Gastrocnemius medialis (tissue), 4 donors: ENCODE results near the gene FGR. TPM values are rescaled to one million over a fixed set of nuclear protein-coding genes. Genes with fewer than 3 reads are reported as not detected.

Experiments
- ATAC-seq, 2 donors: fragments of 150-250 bp; one replicate each; pipeline ENCODE4 v1.9.1; 2016
- DNase-seq, 2 donors: peaks; one replicate each; pipeline ENCODE4 v3.0.0-alpha.2; 2019
- H3K27ac ChIP-seq, 4 donors: fragments of 200-600 bp; sonication (generic); 1 replicate in 1 of 4; 2 replicates in 3 of 4; pipeline ENCODE4 v1.5.1; 2016 to 2018; ENCODE audit warnings: mild to moderate bottlenecking in 2 of 4, moderate library complexity in 1 of 4
- H3K27me3 ChIP-seq, 3 donors: fragments of 200-600 bp; sonication (generic) in 2 of 3; 1 replicate in 1 of 3; 2 replicates in 2 of 3; pipeline versions ENCODE4 v1.5.1 to v1.6.0; 2016 to 2019; ENCODE audit warnings: mild to moderate bottlenecking in 1 of 3, moderate library complexity in 1 of 3
- H3K36me3 ChIP-seq, 2 donors: fragments of 200-600 bp; sonication (generic) in 1 of 2; one replicate each; pipeline ENCODE4 v1.5.1; 2017 to 2018
- H3K4me1 ChIP-seq, 2 donors: fragments of 200-600 bp; sonication (generic) in 1 of 2; one replicate each; pipeline ENCODE4 v1.5.1; 2016 to 2017; ENCODE audit warnings: mild to moderate bottlenecking in 2 of 2
- H3K4me3 ChIP-seq, 4 donors: fragments of 200-600 bp; sonication (generic) in 3 of 4; 1 replicate in 1 of 4; 2 replicates in 3 of 4; pipeline ENCODE4 v1.5.1; 2016 to 2019; ENCODE audit warnings: mild to moderate bottlenecking in 2 of 4
- H3K9me3 ChIP-seq, 3 donors: fragments of 200-600 bp; sonication (generic) in 2 of 3; 1 replicate in 1 of 3; 2 replicates in 2 of 3; pipeline ENCODE4 v1.5.1; 2016 to 2019
- POLR2A ChIP-seq, 2 donors: fragments of 450-650 bp; IDR thresholded peaks; one replicate each; pipeline ENCODE4 v1.6.1; 2017; ENCODE audit warnings: antibody characterized with exemption in 2 of 2, mild to moderate bottlenecking in 2 of 2, moderate library complexity in 2 of 2
- in situ Hi-C, 4 donors: fragments of 200-750 bp; cut with MboI; loops; one replicate each; pipeline versions ENCODE4 v1.15.0 to v1.8.0; 2017; ENCODE audit warnings: low sequenced_read_pairs in 4 of 4
- intact Hi-C: fragments of 100-400 bp; cut with DNase I; formaldehyde crosslinking; loops from one replicate; pipeline ENCODE4 v1.15.1; 2023; ENCODE audit warnings: low total_unique reads
- total RNA-seq, 4 donors: library from RNA; depleted of rRNA; stranded (reverse); fragments of >200 nt; gene quantifications; one replicate each; pipeline versions ENCODE4 v1.1.0 to v1.2.3, GENCODE V29; 2016
- TF ChIP-seq, protein P1 (sequence below), 5 experiments: fragments of 450-650 bp in 3 of 5; fragments of 200-600 bp in 2 of 5; sonication (generic) in 2 of 5; IDR thresholded peaks in 4 of 5; conservative IDR thresholded peaks in 1 of 5; 1 replicate in 4 of 5; 2 replicates in 1 of 5; pipeline ENCODE4 v1.5.1; 2016 to 2019; ENCODE audit warnings: antibody characterized with exemption in 5 of 5, mild to moderate bottlenecking in 3 of 5, moderate library complexity in 3 of 5

FGR gene
- total RNA-seq, 4 donors from 2014 or later = 1.3 to 5.8 (median 4.7) TPM

DNA sequence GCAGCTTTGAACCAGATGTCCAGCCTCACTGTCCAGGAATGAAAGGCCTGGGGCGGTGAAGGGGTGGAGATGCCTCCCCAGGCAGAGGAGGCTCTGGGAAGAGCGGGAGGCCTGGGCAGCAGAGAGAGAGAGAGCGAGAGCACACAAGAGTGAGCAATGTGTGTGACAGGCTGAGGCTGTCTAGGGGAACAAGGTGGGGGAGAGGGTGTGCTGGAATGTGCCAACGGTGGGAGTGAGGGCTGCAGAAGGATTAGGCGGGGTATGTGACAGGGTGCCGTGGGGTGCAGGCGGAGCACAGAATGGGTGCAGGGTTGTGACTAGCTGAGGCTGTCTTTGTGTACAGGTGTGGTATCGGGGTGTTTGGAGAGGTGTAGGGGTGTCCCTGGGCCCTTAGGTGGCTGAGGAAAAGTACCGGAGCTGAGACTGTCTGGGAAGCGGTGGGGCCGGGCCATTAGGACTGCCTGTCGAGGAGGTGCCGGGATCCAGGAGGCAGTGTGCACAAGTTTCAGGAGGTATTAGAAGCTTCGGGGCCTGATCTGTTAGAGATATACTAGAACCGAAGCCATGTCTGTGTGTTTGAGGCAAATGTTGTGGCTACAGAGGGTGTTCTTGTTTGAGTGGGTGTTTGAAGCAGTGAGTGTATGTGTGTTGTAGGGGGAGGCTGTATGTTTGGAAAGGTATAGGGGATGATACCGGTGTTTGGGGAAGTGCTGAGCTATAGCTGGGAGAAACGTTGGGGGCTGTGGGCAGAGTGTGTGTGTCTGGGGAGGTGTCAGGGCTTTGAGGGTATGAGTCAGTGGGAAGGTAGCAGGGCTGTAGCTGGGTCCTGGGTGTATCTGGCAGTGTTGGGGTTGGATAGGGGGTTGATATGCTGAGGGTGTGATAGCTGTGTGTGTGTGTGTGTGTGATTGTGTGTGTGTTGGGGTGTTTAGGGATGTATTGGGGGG lies 40.1 kb downstream of the FGR start:
- H3K9me3 ChIP-seq = no peaks in the 10 kb centered on the region
- peak overlapping the region in 1 of 4 donors; percentile 16 for H3K4me3 ChIP-seq
- ATAC-seq (peak in 1 of 2 donors; percentile 31), DNase-seq (no peak)
- H3K27me3 ChIP-seq = no peaks in the 10 kb centered on the region
- H3K27ac ChIP-seq = peak overlapping the region; percentile 97 to 100 (median 100)
- in situ Hi-C loops (no loop called here), intact Hi-C loops (no loop called here)
- peaks cover 99 to 100% of the 10 kb centered on the region in 2 donors for H3K4me1 ChIP-seq
- no peak for TF ChIP-seq POLR2A (IDR thresholded peaks at IDR 0.05)
- TF ChIP-seq, protein P1, sequence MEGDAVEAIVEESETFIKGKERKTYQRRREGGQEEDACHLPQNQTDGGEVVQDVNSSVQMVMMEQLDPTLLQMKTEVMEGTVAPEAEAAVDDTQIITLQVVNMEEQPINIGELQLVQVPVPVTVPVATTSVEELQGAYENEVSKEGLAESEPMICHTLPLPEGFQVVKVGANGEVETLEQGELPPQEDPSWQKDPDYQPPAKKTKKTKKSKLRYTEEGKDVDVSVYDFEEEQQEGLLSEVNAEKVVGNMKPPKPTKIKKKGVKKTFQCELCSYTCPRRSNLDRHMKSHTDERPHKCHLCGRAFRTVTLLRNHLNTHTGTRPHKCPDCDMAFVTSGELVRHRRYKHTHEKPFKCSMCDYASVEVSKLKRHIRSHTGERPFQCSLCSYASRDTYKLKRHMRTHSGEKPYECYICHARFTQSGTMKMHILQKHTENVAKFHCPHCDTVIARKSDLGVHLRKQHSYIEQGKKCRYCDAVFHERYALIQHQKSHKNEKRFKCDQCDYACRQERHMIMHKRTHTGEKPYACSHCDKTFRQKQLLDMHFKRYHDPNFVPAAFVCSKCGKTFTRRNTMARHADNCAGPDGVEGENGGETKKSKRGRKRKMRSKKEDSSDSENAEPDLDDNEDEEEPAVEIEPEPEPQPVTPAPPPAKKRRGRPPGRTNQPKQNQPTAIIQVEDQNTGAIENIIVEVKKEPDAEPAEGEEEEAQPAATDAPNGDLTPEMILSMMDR (IDR thresholded peaks at IDR 0.05 in 4 of 5, conservative IDR thresholded peaks at IDR 0.05 in 1 of 5) = no peak
- no peaks in the 10 kb centered on the region for H3K36me3 ChIP-seq

DNA sequence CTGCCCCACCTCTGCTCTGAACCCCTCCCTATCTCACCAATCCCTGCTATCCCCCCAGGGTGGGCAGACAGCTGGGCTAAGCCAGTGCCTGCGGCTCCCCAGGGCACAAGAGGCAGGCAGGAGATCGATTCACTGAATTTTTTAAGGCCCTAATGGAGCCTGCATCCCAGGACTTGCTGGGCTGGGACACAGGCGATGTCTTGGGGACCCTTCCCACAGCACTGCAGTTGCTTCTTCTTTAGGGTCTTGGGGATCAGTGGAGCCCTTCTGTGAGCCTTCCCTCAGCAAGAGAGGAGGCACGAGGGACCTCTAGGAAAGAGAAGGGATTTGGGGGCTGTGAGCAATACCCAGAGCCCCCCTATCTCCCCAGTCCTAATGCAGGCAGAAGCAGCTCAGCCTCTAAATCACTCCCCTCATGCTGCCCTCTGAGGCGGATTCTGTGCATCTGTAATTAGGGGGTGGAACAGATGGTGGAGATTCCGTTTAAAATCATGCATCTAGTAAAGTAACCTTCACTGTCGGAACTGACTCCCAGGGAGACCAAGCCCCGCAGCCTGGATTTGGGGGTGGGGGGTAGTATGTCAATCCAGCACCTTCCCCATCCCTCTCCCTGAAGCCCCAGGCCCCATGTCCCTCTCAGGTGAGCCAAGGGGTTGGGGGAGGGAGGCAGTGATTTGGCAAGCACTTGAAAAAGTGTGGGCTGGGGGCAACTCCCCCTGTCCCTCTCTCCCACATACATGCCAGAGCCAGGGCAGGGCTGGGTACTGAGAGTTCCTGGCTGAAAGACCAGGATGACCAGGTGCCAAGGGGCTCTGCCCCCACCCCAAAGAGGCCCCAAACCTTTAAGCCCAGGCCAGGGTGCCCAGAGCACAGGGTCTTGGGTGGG lies 41.1 kb downstream of the FGR start:
- TF ChIP-seq POLR2A (IDR thresholded peaks at IDR 0.05) = no peak
- TF ChIP-seq, protein P1 (IDR thresholded peaks at IDR 0.05 in 4 of 5, conservative IDR thresholded peaks at IDR 0.05 in 1 of 5) = no peak
- H3K27ac ChIP-seq = peak overlapping the region; percentile 97 to 100 (median 100)
- DNase-seq (no peak), ATAC-seq (no peak)
- peak overlapping the region in 2 of 4 donors; percentile 0 to 46 for H3K4me3 ChIP-seq
- in situ Hi-C loops = no loop called here
- H3K27me3 ChIP-seq = no peaks in the 10 kb centered on the region
- no peaks in the 10 kb centered on the region for H3K9me3 ChIP-seq
- intact Hi-C loops = no loop called here
- H3K36me3 ChIP-seq = no peaks in the 10 kb centered on the region
- H3K4me1 ChIP-seq = peaks cover 98 to 100% of the 10 kb centered on the region in 2 donors

DNA sequence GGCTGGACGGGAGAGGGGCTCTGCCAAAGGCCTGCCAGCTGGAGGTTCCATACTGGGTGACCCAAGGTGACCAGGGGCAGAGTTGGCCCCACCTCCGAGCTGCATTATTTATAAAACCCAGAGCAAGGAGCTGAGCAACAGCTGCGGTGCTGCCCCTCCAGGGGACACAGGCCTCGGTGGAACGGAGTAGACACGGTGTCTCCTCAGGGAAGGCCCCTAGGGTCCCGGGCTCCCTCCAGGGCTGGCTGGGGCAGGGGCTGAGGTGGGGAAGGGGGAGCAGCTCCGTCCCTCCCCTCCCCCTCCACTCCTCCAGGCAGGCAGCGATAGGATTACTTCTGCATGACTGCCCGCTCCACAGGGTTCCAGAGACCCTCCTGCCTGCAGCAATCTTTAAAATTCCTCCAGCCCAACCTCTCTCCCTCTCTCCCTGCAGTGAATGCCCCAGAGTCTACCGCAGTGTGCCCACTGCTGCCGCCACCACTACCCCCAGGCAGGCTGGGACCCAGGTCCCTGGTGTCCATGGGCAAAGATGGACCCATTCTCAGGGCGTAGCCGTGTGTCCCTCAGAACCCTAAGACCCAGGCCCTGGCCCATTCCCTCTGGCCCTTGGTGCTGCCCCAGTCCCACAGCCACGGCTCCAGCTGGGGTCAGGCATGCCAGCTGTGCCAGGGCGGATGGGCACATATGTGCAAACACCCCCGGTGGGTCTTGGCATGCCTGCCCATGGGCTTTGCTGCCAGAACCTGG lies 41.9 kb downstream of the FGR start:
- no peak for DNase-seq
- no peaks in the 10 kb centered on the region for H3K9me3 ChIP-seq
- H3K4me3 ChIP-seq = peak overlapping the region in 2 of 4 donors; percentile 0 to 46
- H3K36me3 ChIP-seq = no peaks in the 10 kb centered on the region
- peak overlapping the region; percentile 97 to 100 (median 100) for H3K27ac ChIP-seq
- peaks cover 97 to 100% of the 10 kb centered on the region in 2 donors for H3K4me1 ChIP-seq
- peak in 1 of 2 donors; percentile 32 for ATAC-seq
- intact Hi-C loops (no loop called here), in situ Hi-C loops (no loop called here)
- H3K27me3 ChIP-seq = no peaks in the 10 kb centered on the region
- TF ChIP-seq, protein P1 (IDR thresholded peaks at IDR 0.05 in 4 of 5, conservative IDR thresholded peaks at IDR 0.05 in 1 of 5) = no peak
- TF ChIP-seq POLR2A (IDR thresholded peaks at IDR 0.05) = no peak

DNA sequence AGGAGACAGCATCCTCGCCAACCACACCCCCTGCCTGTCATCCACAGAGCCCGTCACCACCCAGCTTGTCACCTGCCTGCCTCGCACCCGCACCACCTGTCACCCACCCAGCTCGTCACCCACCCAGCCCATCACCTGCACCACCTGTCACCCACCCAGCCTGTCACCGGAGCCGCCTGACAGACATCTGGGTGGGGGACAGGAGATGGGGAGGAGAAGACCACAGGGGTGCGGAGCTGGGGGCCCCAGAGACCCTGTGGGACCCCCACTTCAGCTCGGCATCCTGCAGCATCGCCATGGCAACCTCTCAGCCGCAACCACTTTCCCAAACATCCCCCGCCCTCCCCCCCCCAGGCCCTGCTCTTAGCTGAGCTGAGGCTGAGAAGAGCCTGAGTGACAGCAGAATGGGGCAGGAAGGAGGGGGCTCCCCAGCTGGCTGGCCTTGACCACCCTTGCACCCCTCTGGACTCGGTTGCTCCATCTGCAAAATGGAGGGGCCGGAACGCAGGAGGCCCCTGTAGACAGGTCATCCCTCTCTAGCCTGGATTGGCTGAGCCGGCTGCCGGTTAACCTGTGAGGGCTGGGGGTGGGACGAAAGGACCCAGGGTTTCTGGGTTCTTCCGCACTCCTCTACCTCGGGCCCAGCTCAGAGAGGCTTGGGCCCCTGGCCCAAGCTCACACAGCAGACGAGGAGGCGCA lies 42.6 kb downstream of the FGR start:
- TF ChIP-seq, protein P1 (IDR thresholded peaks at IDR 0.05 in 4 of 5, conservative IDR thresholded peaks at IDR 0.05 in 1 of 5) = no peak
- TF ChIP-seq POLR2A (IDR thresholded peaks at IDR 0.05) = no peak
- DNase-seq (no peak), ATAC-seq (peak in 1 of 2 donors; percentile 7)
- Histone ChIP-seq H3K27ac (peak overlapping the region; percentile 97 to 100 (median 100)), H3K27me3 (no peaks in the 10 kb centered on the region), H3K36me3 (no peaks in the 10 kb centered on the region), H3K4me1 (peaks cover 96 to 97% of the 10 kb centered on the region in 2 donors), H3K9me3 (no peaks in the 10 kb centered on the region), H3K4me3 (peak overlapping the region in 1 of 4 donors; percentile 46)
- in situ Hi-C loops (no loop called here), intact Hi-C loops (no loop called here)
